Endodermal cell (in vitro differentiated cells): Measurements from ENCODE around the gene ABHD10. TPM values are rescaled to one million over a fixed set of nuclear protein-coding genes. Genes with fewer than 3 reads are reported as not detected.

Source experiments
- DNase-seq: peaks from one replicate; pipeline ENCODE4 v3.0.0-alpha.2; 2017
- H3K27ac ChIP-seq: 2 replicates; pipeline ENCODE4 v1.5.1; 2013; ENCODE audit warnings: mild to moderate bottlenecking, low read depth, low read length, moderate library complexity
- H3K27me3 ChIP-seq: 2 replicates; pipeline ENCODE4 v1.6.1; 2013; ENCODE audit warnings: mild to moderate bottlenecking, low read length, moderate library complexity; ENCODE audit not compliant: insufficient read depth, control insufficient read depth, poor library complexity, severe bottlenecking
- H3K36me3 ChIP-seq: 2 replicates; pipeline ENCODE4 v1.7.0; 2013; ENCODE audit warnings: mild to moderate bottlenecking, low read length, moderate library complexity; ENCODE audit not compliant: control insufficient read depth, insufficient read depth
- H3K4me1 ChIP-seq: one replicate; pipeline ENCODE4 v1.7.0; 2013; ENCODE audit warnings: low read length; ENCODE audit not compliant: control insufficient read depth, insufficient read depth
- H3K4me3 ChIP-seq: 2 replicates; pipeline ENCODE4 v1.5.1; 2013; ENCODE audit warnings: mild to moderate bottlenecking, low read length, moderate library complexity
- H3K9ac ChIP-seq: 2 replicates; pipeline ENCODE4 v1.6.1; 2013; ENCODE audit warnings: mild to moderate bottlenecking, low read length, moderate library complexity; ENCODE audit not compliant: poor library complexity, severe bottlenecking; ENCODE audit errors: extremely low read depth
- H3K9me3 ChIP-seq: 2 replicates; pipeline ENCODE4 v1.6.1; 2013; ENCODE audit warnings: mild to moderate bottlenecking, low read length, moderate library complexity; ENCODE audit not compliant: control insufficient read depth
- H3K27ac Mint-ChIP-seq: 2 replicates; pipeline ENCODE4 v1.8.0; 2020; ENCODE audit warnings: mixed read lengths
- H3K27me3 Mint-ChIP-seq: 2 replicates; pipeline ENCODE4 v1.8.0; 2021; ENCODE audit warnings: mild to moderate bottlenecking, mixed read lengths; ENCODE audit not compliant: insufficient read depth
- H3K36me3 Mint-ChIP-seq: 2 replicates; pipeline ENCODE4 v1.8.0; 2020; ENCODE audit warnings: low read depth, mixed read lengths
- H3K4me1 Mint-ChIP-seq: 2 replicates; pipeline ENCODE4 v1.8.0; 2020; ENCODE audit warnings: mixed read lengths
- H3K4me3 Mint-ChIP-seq: 2 replicates; pipeline ENCODE4 v1.8.0; 2020; ENCODE audit warnings: mild to moderate bottlenecking, moderate library complexity, mixed read lengths
- H3K9me3 Mint-ChIP-seq: 2 replicates; pipeline ENCODE4 v1.8.0; 2020; ENCODE audit warnings: mild to moderate bottlenecking, mixed read lengths
- WGBS, 2 experiments: methylation state at CpG; one replicate each; pipeline versions ENCODE4 v1.1.5 to v1.1.7; 2013; ENCODE audit warnings: missing lambda C conversion rate in 2 of 2, mixed read lengths in 1 of 2; ENCODE audit not compliant: insufficient coverage in 1 of 2, insufficient read length in 1 of 2; 5-methylcytosine and 5-hydroxymethylcytosine counted together
- long read RNA-seq, 4 experiments: library from polyadenylated mRNA in 2 of 4; library from RNA in 1 of 4; library from capped mRNA in 1 of 4; stranded (forward) in 3 of 4; unstranded in 1 of 4; transcript quantifications; one replicate each; pipeline ENCODE4 v2.0.0, GENCODE V29; 2020 to 2021; ENCODE audit warnings: inconsistent platforms in 1 of 4
- polyA plus RNA-seq, 2 experiments: library from polyadenylated mRNA; stranded (reverse); fragments of 50-300 nt; gene quantifications; one replicate each; pipeline ENCODE4 v1.2.3, GENCODE V29; 2013
- total RNA-seq, 2 donors: library from RNA; stranded (reverse); fragmentation: NEBNext Ultra II Directional in 1 of 2; extraction: Animal tissue kit (Norgen Biotek cat#: 25700) in 1 of 2; gene quantifications; 2 replicates in 1 of 2; 3 replicates in 1 of 2; pipeline ENCODE4 v1.2.1, GENCODE V29; 2021
- TF ChIP-seq, protein P1 (sequence below): fragments of 200-600 bp; sonication (generic); conservative IDR thresholded peaks from 2 replicates; pipeline ENCODE4 v1.5.0; 2021; ENCODE audit warnings: antibody characterized with exemption, mild to moderate bottlenecking

The ABHD10 gene
- 10 to 100 TPM; 27.9 to 38.1 TPM for total RNA-seq
- polyA plus RNA-seq (2013, experiment 1 of 2), result 66.3 TPM
- 56.1 TPM for polyA plus RNA-seq (2013, experiment 2 of 2)
- long read RNA-seq, experiment 1, transcript ABHD10-201 (5 exons, 2,590 nt), result major isoform, 8 of 16 reads
- long read RNA-seq, experiment 1, partial matches to known transcripts, result 2 of 16 reads
- long read RNA-seq, experiment 1, other reads (novel, unspliced or antisense), result 5 of 16 reads
- long read RNA-seq, experiment 2, transcript ABHD10-201 (5 exons, 2,590 nt), result major isoform, 41 of 52 reads
- long read RNA-seq, experiment 2, partial matches to known transcripts, result 1 of 52 reads
- long read RNA-seq, experiment 2, other reads (novel, unspliced or antisense), result 5 of 52 reads
- long read RNA-seq, experiment 3, transcript ABHD10-201 (5 exons, 2,590 nt), result major isoform, 120 of 137 reads
- long read RNA-seq, experiment 3, partial matches to known transcripts, result 0 of 137 reads
- long read RNA-seq, experiment 3, other reads (novel, unspliced or antisense), result 10 of 137 reads
- long read RNA-seq, experiment 4, transcript ABHD10-201 (5 exons, 2,590 nt), result major isoform, 23 of 32 reads
- long read RNA-seq, experiment 4, partial matches to known transcripts, result 1 of 32 reads
- long read RNA-seq, experiment 4, other reads (novel, unspliced or antisense), result 3 of 32 reads

DNA sequence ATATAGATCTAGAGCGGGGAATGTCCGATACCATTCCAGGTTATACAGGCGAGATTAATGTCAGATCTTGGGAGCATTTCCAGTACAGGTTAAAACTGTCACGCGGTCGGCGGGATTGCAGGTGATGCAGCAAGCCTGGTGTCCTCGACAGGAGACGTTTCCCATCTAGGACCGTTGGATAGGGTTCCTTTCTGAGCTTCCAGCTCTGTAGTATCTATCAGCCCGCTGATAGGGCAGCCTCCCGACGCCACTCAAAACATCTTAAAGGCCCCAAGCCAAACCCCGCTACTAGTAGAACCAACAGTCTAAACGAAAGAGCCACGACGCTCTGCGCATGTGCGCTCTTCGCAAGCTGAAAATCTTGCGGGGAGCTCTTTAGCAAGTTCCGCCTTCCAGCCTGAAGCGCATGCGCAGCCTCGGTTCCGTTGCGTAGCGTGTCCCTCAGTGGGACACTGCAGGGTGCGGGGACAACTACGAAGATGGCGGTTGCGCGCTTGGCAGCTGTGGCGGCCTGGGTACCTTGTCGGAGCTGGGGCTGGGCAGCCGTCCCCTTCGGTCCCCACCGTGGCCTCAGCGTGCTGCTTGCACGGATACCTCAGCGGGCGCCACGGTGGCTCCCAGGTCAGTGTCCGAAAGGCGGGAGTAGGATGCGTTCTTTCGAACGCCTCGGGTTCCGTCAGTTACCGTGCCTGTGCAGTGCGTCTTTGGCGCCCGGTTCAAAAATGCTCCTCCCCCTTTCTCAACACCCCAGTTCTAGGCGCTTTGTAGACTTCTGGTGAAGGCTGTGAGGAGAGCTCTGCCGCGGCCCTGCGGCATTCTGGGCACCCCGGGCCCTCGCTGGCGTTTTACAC is at the start of gene ABHD10:
Gene ABHD10 (plus strand): TSS at position 444 of the 851 bp plus-strand sequence. CDS start 36 bp downstream, at position 480.
- WGBS, 2 experiments, result 4 to 8% methylated on average over 39 to 61 of the region's 61 CpGs
- H3K9me3 Mint-ChIP-seq, result no peaks in the 10 kb centered on the region
- peaks cover 4% of the 10 kb centered on the region for H3K4me1 Mint-ChIP-seq
- no peaks in the 10 kb centered on the region for H3K4me1 ChIP-seq
- H3K9me3 ChIP-seq, result no peaks in the 10 kb centered on the region
- H3K4me3 Mint-ChIP-seq, result peak within 1 kb of the TSS; percentile 90
- H3K4me3 ChIP-seq, result peak within 1 kb of the TSS; percentile 96
- peaks cover 10% of the 10 kb centered on the region for H3K36me3 Mint-ChIP-seq
- H3K36me3 ChIP-seq, result peaks cover 25% of the 10 kb centered on the region
- H3K27me3 ChIP-seq, result no peaks in the 10 kb centered on the region
- peak within 1 kb of the TSS; percentile 74 for H3K9ac ChIP-seq
- no peaks in the 10 kb centered on the region for H3K27me3 Mint-ChIP-seq
- peak; percentile 97 for DNase-seq
- peak within 1 kb of the TSS; percentile 84 for H3K27ac Mint-ChIP-seq
- TF ChIP-seq, protein P1, sequence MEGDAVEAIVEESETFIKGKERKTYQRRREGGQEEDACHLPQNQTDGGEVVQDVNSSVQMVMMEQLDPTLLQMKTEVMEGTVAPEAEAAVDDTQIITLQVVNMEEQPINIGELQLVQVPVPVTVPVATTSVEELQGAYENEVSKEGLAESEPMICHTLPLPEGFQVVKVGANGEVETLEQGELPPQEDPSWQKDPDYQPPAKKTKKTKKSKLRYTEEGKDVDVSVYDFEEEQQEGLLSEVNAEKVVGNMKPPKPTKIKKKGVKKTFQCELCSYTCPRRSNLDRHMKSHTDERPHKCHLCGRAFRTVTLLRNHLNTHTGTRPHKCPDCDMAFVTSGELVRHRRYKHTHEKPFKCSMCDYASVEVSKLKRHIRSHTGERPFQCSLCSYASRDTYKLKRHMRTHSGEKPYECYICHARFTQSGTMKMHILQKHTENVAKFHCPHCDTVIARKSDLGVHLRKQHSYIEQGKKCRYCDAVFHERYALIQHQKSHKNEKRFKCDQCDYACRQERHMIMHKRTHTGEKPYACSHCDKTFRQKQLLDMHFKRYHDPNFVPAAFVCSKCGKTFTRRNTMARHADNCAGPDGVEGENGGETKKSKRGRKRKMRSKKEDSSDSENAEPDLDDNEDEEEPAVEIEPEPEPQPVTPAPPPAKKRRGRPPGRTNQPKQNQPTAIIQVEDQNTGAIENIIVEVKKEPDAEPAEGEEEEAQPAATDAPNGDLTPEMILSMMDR, result no peak
- H3K27ac ChIP-seq, result peak within 1 kb of the TSS; percentile 86

DNA sequence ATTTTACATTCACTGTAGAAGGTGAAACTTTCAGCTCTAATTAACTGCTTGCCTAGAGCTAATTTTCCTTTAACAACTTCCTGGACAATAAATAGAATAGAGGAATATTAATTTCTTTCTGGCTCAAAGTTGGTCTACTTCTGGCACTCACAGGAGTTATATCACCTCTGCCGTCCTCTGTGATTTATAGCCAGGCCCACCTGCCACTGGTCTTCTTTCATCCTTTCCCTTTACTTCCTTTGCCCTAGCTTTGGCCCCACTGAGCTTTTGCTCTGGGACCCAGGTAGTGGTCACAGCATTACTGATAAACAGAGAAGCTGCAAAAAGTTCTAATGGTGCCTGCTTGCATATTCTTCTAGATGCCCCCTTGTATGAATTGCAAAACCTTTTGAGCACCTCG is 49.3 kb upstream of the ABHD10 start:
- DNase-seq, result no peak
- TF ChIP-seq, protein P1, result no peak
- Histone ChIP-seq H3K36me3 (peaks cover 66% of the 10 kb centered on the region), H3K9me3 (peaks cover 8% of the 10 kb centered on the region), H3K4me1 (no peaks in the 10 kb centered on the region), H3K9ac (no peak overlapping the region), H3K27me3 (no peaks in the 10 kb centered on the region), H3K4me3 (no peak overlapping the region), H3K27ac (no peak overlapping the region)
- no peak overlapping the region for H3K27ac Mint-ChIP-seq
- peaks cover 6% of the 10 kb centered on the region for H3K4me1 Mint-ChIP-seq
- 90 to 100% methylated on average over 1 to 2 of the region's 2 CpGs for WGBS, 2 experiments
- no peak overlapping the region for H3K4me3 Mint-ChIP-seq
- H3K27me3 Mint-ChIP-seq, result no peaks in the 10 kb centered on the region
- peaks cover 37% of the 10 kb centered on the region for H3K36me3 Mint-ChIP-seq
- no peaks in the 10 kb centered on the region for H3K9me3 Mint-ChIP-seq

DNA sequence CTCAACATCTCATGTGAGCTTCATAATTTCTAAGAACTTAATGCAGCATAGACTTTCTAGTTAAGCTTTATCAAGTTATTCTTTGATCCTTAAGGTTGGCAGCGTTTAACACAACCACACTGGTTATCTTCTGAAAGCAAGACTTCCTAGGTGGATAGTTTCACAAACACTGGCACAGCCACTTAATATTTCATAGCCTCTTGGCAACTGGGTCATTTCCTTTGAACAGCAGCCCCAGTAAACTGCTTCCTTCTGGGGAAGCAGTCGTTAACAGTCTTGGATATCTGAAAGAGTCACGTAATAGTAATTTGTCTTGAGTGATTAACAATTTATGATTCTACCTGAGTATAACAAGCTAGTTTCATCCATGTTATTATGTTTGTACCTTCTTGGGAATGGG is 45.9 kb upstream of the ABHD10 start:
- no peak overlapping the region for H3K27ac ChIP-seq
- no peaks in the 10 kb centered on the region for H3K27me3 ChIP-seq
- H3K4me3 Mint-ChIP-seq, result no peak overlapping the region
- H3K36me3 Mint-ChIP-seq, result peaks cover 37% of the 10 kb centered on the region
- WGBS, 2 experiments, result 98 to 100% methylated on average over 1 to 3 of the region's 3 CpGs
- no peaks in the 10 kb centered on the region for H3K9me3 Mint-ChIP-seq
- no peak overlapping the region for H3K27ac Mint-ChIP-seq
- no peaks in the 10 kb centered on the region for H3K27me3 Mint-ChIP-seq
- no peaks in the 10 kb centered on the region for H3K4me1 ChIP-seq
- H3K9ac ChIP-seq, result no peak overlapping the region
- DNase-seq, result no peak
- TF ChIP-seq, protein P1, result no peak
- H3K36me3 ChIP-seq, result peaks cover 76% of the 10 kb centered on the region
- peaks cover 15% of the 10 kb centered on the region for H3K9me3 ChIP-seq
- no peak overlapping the region for H3K4me3 ChIP-seq
- H3K4me1 Mint-ChIP-seq, result peaks cover 2% of the 10 kb centered on the region
